Measurements from ENCODE around the gene FAM120C.

Gene FAM120C

DNA sequence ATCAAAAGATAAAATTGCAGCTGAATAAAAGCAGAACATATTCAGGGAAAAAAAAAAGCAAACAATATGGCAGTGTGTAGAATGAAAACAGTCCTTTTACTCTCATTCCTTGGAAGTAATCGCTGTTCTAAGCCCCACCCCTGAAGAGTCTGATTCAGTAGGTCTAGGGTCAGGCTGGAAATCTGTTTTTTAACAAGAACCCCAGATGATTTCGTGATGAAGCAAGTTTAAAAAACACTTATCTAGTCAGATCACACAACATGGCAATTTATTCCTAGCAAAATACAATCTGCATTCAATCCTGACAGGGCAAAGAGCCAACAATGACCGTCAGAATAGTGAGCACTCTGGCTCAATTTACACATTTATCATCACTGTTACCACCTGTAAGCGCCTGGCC is 16.1 kb downstream of the FAM120C start:
- DNase-seq: peak; percentile 17

DNA sequence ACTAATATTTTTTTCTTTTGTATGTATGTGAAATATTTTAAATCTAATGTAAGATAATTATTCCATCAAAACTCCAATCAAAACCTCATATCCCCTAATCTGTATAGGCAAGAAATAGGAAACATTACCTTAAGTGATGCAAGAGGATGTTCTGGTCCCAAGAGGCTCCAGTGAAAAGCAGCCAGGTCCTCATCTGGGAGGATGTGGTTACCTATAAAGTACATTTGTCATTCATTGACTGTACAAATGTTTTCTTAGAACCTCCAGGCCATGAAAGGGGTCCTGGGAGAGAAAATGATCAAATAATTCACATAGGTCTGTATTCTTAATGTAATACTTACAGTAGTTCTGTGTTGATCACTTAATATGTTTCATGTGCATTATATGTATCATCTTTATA is 25.5 kb downstream of the FAM120C start:
- no peak for DNase-seq

DNA sequence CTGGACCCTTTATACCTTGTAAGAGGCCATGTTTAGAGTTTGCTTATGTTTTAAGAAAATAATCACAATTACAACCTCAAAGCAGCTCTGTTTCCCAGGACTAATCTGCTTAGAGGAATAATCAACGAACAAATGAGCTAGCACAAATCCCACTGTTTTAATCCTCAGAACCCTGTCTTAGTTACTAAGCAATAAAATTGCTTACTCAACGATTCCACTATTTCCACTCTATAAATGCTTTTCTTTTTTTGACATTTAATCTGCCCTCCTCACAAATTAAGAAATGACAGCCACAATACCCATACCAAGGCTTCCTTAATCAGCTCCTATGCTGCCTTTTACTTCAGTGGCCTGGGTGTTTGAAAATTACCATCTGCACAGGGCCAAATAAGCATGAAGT is 48.8 kb downstream of the FAM120C start:
- DNase-seq: no peak

DNA sequence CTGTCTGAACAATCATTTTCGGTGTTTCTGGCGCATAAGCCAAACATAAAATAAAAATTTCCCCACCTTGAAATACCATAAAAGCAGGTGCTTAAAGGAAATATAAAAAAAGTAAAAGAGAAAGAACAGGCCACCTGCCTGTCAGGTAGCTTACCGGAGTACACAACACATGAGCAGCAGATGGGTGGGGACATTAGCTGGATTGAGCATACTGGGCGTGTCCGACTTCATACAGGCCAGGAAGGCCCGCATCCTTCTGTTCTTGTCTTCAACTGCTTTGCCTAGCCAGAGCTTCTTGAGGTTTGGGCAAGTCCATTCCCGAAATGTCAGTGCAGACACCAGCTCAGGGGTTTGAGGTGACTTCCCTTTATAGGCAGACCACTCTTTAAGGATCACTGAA is 66.7 kb downstream of the FAM120C start:
- no peak for DNase-seq

DNA sequence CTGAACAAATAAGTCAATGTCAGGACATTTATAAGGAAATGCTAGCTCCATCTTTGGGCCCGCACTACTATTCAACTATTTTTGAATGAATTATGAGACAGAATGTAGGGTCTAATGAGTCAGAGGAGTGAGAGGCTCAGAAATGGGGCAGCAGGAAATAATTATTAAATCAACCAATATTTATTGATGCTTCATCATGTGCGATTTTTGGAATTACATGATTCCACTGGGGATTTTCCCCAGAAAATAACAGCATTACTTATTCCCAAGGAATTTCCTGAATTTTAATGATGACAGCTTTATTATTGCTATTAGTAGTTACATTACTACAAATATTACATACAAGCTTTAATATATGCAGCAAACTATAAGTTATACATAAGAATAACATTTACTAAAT is 89.5 kb downstream of the FAM120C start:
- DNase-seq: no peak

DNA sequence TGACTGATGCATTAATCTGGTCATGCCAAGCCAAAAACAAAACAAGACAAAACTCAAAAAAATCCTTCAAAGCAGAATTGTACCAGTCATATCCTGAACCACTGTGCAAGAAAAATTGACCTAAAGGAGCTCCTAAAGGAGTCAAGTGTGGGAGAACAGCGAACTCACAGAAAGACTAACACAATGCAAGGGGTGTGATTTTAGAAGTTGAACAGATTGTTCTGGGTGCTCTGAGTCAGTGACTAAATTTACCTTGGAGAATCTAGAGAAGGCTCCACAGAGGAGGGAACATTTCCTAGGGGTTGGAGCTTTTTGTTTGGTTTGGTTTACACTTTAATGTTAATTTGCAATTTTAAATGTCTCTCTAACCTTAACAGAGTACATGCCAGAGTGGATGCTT is 89.9 kb downstream of the FAM120C start:
- no peak for DNase-seq

DNA sequence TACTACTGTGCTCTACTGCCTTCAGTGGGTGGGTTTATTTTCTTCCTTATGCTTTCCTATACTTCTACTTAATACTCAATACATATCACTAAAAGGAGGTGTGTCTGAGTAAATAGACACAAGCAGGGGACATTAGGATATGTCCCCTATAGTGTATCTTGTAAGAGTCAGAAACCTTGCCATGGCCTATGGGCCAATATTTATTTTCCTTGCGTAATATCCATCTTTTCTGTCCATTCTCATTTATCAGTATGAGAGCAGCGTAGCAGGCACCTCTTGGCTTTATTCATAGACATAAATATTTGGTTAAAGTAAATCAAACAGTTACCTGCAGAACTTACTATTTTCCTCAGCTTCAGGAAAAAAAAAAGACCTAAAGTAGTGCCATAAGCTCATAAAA is 92.2 kb downstream of the FAM120C start:
- no peak for DNase-seq

DNA sequence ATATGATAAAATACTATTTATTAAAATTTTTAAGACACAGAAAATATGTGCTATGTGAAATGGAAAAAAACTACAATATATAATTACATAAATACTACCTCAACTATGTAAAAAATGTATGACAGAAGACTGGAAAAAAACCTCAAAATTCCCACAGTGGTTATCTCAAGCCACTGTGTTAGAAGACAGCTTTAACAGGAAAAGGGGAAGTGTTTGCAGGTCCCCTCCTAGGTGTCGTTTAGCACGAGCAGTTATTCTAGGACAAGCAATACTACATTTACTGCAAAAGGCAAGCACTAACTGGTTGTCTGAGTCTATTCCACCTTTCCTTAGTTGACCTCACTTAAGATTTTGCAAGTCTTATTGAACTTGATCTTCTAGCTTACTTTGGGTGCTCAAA is 93.9 kb downstream of the FAM120C start:
- no peak for DNase-seq

DNA sequence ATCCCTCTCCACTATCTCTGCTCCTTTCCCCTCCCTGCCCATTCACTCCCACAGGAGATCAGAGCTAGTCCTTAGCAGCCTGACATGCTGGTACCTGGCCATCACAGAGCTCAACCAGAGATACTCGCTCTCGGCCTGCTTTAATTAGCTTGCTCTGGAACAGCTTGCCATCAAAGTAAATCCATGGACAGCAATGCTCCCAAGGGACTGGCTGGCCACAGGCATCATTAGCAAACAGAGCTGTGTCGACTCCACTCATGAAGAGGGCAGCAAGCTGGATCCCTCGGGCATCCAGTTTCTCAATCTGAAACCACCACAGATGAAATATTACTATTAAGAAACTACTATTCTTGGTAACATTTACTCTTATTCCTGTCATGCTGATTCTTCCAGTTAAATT is 95.4 kb downstream of the FAM120C start:
- DNase-seq: peak; percentile 3

DNA sequence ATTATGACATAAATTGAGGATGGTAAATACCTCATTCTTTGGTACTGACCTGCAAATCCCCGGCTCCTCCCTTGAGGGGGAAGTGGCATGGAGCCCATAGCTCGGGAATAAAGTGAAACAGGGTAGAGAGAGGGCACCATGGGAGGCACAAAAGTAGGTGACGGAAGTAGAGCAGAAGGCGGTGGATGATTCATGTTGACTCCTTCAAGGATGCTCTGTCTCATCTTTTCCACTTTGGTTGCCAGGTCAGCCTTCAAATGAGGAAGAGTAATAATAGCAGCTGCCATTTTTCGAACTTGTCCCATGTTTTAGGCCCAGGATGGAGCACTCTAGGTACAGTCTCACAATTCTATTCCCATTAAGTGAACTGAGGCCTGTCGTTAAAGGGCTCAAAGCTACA is 97.4 kb downstream of the FAM120C start:
- DNase-seq: no peak

DNA sequence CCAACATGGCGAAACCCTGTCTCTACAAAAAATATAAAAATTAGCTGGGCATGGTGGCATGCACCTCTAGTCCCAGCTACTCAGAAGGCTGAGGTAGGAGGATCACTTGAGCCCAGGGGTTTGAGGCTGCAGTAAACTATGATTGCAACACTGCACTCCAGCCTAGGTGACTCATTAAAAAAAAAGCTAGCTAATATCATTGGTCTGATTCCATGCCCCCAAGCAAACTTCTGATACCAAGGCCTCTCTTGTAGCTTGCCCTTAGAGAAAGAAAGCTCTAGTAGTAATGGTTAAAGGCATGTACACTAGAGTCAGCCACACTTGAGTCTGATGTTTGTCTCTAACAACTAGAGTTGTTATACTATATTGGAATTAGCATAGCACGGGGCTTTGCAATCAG is 106.2 kb downstream of the FAM120C start:
- DNase-seq: no peak

DNA sequence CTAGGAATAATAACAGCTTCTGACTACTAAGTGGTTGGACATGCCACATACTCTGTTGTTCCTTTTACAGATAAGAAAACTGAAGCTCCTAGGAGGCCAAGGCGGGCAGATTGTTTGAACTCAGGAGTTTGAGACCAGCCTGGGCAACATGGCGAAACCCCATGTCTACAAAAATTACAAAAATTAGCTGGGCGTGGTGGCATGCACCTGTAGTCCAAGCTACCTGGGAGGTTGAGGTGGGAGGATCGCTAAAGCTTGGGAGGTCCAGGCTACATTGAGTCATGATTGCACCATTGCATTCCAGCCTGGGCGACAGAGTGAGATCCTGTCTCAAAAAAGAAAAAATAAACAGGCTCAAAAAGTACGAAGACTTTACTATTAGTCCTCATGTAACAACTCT is 108.2 kb downstream of the FAM120C start:
- no peak for DNase-seq

DNA sequence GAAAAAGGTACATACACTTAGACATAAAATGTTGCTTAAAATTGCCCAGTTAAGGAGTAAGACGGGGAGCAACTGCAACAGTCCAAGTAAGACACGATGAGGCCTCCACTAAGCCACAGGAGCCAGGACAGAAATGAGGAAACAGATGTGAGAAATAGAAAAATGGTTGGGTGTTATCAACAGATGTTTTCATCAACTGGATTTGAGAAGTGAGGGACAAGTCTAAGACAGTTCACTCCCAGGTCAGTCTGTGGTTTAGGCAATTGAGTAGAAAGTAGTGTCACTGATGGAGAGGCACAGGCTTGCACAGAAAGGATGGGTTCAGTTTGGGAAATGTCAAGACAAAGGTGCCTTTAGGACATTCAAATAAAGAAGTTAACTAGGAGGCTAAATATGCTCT is 115.3 kb downstream of the FAM120C start:
- no peak for DNase-seq

DNA sequence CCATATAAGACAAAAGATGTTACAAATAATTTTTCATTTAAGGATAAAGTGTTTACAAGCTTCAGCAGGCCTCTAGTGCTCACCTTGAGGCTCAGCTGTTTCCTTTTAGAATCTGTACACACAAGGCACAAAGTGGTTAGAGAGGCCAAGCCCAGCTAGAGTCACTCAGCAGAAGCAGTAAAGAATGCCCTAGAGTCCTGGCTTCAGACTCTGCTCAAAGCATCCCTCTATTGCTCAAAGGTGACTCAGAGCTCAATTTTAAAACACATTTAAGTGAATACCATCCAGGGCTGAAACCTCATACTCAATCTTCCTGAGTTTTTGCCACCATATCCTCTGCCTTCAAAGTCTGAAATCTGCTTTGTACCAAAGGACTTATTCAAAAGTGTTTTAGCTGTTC is 116.2 kb downstream of the FAM120C start:
- no peak for DNase-seq

DNA sequence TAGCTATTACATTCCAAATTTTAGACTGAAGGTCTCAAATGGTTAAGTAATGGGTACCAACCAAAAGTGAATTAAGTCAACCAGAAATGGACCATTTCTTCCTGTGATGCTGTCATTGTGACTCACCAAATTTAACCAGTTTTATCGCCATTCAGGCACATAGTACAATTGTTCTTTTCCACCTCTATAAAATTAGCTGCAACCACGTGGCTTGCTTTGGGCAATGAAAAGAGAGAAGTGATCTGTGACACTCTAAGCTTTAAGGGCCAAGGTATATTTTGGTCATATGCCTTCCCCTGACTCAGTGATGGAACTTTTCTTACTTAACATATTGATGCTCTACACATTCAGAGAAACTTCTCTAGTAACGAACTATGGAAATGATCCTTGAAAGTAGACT is 118.5 kb downstream of the FAM120C start:
- no peak for DNase-seq

DNA sequence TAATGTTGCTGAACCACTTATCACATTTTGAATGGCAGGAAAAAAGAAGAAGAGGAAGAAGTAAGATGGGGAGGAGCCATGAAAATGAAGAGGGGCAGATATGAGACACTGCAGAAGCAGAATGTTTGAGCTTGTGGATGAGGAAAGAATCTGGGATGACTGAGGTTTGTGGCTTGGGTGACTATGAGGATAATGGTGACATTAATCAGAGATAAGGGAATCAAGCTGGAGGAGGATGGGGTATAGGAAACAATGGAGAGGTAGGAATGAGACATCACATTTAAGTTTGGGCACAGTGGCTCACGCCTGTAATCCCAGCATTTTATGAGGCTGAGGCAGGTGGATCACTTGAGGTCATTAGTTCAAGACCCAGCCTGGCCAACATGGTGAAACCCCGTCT is 119.7 kb downstream of the FAM120C start:
- no peak for DNase-seq

DNA sequence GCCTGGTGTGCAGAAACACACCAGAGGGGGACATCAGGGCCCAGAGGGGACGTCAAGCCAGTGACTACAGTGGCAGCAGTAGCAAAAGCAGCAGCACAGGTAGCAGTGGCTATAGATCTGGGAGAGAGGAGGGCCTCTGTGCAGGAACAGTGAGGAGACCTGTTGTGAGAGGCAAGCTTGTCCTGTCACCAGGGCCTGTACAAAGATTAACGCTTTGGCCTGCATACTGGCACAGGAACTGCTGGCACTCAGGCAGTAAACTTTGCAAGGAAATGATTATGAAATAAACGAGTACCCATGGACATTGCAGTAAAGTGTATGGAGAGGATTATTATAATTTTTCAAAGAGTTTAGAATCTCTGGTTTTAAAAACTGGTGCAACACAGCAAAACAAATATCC is 133.3 kb downstream of the FAM120C start:
- no peak for DNase-seq

DNA sequence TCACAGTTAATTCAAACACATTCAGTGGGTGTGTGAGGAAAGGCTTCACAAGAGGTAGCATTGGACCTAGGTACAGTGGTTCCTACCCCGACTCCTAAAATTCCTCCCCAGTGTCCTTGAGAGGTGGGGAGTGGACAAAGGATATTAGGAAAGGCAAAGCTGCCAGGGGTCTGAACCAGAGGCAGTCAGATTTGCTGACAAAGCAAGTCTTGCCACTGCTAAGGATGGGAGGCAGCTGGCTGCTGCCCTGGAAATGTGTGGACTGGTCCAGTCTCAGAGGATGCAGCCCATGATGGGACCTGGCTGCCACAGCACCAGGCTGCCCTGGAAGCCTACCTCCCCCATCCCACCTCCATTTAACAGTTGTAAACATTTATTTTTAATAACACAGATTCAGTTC is 134.6 kb downstream of the FAM120C start:
- DNase-seq: no peak

DNA sequence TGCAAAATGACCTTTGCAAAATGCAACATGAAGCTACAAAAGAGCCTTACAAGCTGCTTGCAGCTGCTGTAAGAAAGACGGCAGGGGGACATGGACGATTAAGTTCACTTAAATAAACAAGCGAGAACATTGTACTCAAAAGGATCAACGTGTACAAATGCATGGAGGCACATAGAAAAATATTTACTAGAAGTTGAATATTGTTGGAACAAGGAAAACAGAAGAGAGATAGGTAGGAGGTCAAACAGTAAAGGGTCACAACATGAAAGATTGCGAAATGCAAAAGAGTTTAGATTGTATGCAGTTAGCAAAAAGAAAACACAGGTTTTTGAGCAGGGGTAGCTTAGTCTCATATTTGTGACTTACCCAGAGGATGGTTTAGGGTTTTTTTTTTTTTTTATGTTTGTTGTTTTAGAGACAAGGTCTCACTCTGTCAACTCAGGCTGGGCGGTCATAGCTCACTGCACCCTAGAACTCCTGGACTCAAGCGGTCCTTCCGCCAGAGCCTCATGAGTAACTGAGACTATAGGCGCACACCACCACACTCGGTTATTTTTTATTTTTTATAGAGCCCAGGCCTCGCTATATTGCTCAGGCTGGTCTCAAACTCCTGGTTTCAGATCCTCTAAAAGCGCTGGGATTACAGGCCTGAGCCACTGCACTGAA is 137.4 kb downstream of the FAM120C start:
- peak; percentile 70 for DNase-seq

DNA sequence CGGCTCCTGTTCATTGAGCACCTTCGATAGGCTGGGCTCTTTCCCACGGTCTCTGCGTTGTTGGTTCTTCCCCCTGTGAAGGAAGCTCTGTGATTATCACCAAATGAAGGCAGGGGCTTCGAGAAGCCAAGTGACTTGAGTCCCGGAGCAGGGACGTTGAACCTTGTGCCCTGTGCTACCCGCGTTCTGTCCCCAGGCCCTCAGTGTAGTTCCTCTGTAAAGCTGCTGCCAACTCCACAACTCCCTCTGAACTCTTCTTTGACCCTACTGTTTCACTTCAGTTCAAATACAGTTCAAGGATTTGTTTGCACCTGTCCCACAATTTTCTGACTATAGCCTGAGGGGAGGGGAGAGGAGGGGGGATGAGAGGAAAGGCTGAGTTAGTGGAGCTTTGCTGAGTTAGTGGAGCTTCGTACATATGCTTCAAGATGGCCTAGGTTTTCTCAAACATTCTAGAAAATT is 138.1 kb downstream of the FAM120C start:
- peak; percentile 86 for DNase-seq

DNA sequence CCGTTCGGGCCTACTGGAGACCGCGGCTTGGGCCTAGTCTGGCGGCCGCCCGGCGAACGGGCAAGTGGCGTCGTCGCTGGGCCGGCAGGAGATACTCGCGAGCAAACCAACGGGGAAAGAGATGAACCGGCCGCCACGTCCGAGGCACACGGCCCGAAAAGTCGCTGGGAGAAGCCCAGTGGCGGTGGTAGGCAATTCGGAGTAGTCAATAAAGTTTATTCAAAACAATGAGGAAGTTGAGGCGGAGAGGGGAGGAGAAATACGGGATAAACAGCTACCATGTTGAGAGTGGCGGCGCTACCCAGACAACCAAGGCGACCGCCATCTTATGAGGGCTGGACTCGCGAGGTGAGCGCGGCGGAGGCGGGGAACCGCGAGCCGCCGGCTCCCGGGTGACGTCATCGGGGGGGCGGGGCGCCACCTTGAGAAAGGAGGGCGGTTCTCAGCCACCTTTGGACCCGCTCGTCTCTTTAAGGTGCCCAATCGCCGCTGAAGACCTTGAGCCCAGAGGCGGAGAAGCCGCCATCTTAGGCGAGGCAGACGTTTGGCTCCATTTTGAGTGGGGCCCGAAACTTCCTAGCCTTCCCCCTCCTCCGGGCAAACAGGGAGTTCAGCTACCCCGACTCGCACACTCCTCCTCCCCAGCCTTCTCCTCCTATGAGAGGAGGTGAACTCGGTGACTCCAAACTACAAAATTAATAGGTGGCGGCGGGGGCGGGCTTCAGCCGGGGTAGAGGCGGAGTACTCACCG is 138.8 kb downstream of the FAM120C start, which contains the start of gene PHF8:
Gene PHF8, minus strand, starts transcription at position 348 of the 751 bp plus-strand sequence. CDS start 1,745 bp downstream, outside the sequence.
- DNase-seq: peak; percentile 97

DNA sequence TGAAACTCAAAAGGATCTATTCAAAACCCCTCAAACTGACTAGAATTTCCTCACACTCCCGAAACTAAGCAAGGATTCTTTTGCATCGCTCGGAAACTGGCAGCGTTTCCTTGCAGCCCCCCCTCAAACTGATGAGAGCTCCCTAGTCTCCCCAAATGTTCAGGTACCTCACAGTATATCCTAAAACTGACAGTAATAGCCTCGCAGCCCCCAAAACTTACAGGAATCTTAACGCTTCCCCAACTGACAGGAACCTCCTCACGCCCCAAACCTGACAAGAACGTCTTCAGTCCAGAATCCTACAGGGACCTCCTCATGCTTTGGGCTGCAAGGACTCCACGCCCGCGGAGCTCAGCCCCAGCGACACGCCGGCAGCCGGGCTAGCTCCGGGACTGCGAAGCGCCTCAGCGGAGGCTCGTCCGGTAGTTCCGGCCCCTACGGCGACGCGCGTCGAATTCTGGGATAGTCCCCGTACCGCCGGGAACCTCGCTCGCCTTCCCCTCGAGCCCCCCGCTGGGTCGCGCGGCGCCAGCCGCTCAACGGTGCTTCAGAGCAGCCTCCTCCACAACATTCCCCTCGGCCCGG is 139.4 kb downstream of the FAM120C start:
- DNase-seq: peak; percentile 67

DNA sequence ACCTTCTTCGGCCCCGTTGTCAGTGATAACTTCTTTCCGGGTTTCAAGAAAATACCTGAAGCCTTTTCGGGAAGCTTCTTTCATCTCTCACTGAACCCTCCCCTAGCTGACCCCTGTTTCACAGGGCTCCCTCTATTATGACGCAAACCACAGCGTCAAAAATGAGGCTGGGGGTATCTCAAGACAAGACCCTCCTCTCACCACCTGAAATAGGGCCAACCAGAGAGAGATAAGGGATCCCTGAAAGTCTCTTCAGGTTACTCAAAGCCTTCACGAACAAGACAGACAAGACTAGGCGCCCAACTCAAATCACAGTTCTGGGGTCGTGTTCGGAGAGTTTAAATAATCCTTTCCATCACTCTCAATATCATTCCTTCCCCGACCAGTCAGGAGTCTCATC is 140.0 kb downstream of the FAM120C start:
- DNase-seq: no peak

DNA sequence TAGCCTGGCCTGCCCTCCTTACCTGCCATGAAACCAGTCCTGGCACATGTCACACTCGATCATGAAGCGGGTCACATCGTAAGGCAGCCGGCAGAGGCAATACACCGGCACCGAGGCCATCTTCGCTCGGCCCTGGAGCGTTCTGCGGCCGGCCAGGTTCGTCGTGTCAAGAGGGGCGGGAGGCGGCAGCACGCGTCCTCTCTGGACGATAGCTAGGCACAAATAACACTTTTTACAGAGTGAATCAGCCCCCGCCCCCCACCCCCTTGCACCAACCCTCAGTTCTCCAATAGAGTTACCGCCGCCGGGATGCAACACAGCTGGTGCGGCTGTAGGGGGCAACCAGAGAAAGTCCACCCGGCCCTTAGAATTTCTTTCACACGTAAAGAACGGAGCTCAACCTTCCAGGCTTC is 140.4 kb downstream of the FAM120C start:
- DNase-seq: peak; percentile 42
